Renal cortex interstitium (tissue), 11 donors: ENCODE measurements around the gene PLD1. TPM values are rescaled to one million over a fixed set of nuclear protein-coding genes. Genes with fewer than 3 reads are reported as not detected.
A peak's percentile ranks its signal among the peaks of the same experiment; 100 is the strongest.

Experiments used
- DNase-seq, 11 donors: peaks; one replicate each; pipeline ENCODE4 v3.0.0-alpha.2; 2013; ENCODE audit warnings: low read depth in 9 of 11, low spot score in 4 of 11; ENCODE audit errors: extremely low read depth in 1 of 11
- polyA plus RNA-seq, 3 donors: library from polyadenylated mRNA; unstranded; fragments of 120-200 nt; gene quantifications; one replicate each; pipeline ENCODE4 v1.2.1, GENCODE V29; 2013; ENCODE audit not compliant: insufficient read length in 3 of 3

The PLD1 gene
- polyA plus RNA-seq, 3 donors = 10.0 to 14.3 (median 11.4) TPM

GRCh38 chr3:171620825-171621434, 189.4 kb downstream of the PLD1 start:
- no peak for DNase-seq

- DNase-seq = no peak
Observed at GRCh38 chr3:171616798-171617197, 193.5 kb downstream of the PLD1 start.

GRCh38 chr3:171615686-171616085, 194.6 kb downstream of the PLD1 start:
- no peak for DNase-seq

GRCh38 chr3:171615281-171615680, 195.0 kb downstream of the PLD1 start:
- DNase-seq = no peak

DNA sequence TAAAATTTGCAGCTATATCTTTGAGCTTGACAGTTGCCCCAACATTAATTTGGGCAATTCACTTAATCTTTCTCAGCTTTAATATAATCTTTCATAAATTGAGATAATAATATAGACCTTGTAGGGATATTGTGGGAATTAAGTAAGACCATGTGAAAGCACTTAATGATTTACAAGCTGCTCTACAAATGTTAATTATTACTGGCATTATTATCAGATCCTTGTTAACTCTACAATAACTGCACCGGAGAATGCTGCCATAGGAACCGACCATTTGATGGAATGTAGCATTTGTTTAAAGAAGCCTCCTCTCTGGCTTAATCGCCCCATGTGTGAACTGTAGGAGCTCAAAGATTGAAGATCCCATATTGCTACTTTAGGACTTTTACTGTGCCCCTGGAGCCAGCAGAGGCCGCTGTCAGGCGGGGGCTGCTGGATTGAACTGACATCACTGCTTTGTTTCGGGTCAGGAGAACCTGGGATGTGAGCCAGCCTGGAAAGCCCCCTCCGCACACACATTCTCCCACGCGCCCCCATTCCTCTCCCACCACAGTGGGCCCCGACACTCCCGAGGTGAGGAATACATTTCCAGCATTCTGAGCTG, 195.9 kb downstream of the PLD1 start:
- DNase-seq = peak in 6 of 11 donors; percentile 21 to 44 (median 41)

DNA sequence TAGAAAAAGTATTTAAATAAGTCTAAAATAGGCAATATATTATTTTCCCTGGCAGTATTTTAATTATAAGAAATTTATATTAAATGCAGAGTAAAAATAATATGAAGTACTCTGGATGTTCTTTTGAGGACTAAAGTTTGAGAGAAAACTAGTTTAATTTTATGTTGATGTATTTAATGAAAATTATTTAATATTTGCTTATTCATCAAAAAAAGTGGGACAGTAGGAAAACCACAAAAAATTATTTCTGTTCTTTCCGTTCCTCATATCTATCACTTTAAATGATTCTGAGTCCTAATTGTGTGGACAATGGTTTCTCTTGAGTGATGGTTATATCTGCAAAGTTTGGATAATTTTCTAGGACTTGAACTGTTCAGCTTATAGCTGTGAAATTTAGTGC, 202.8 kb downstream of the PLD1 start:
- DNase-seq = no peak

DNA sequence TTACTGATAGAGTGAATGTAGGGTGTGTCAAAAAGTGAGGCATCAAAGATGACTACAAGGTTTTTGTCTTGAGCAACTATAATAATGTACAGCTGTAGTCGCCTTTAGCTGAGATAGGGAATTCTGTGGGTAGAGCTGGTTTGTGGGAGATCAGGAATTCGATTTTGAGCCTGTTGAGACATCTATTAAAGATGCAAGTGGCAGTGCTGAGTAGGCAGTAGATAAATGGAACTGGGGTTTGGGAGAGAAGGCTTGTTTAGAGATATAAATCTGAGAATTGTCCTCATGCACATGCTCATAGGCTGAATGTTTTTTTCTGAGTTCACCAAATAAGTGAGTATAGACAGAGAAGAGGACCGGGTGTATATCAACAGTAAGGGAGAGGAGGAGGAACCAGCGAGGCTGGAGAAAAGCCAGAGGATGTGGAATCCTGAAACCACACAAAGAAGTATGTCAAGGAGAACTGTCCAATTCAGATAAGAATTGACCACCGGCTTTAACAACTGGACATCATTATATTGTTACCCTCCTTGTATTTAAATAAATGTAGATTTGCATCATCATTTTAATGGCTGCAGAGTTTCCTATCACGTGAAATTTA, 204.0 kb downstream of the PLD1 start:
- DNase-seq = no peak

DNA sequence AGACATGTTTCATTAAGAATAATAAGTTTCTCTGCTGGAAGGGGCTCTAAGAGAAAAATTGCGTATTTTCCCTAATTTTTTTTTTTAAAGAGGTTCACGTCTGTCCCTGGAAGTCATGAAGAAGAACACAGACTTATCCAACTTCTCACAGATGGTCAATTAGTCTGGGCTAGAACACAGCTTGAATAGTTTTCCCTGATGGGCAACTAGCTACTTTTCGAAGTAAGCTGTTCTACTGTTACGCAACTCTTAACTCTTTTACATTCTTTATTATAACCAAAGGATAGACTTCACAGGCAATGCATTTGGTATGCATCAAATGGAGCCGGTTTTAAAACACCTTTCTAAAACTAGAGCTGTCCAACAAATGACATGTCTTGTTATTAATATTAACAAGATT, 205.9 kb downstream of the PLD1 start:
- DNase-seq = no peak

GRCh38 chr3:171602072-171602471, 208.2 kb downstream of the PLD1 start:
- no peak for DNase-seq

GRCh38 chr3:171600030-171600429, 210.3 kb downstream of the PLD1 start:
- DNase-seq = no peak

- no peak for DNase-seq
Observed at GRCh38 chr3:171598990-171599389, 211.3 kb downstream of the PLD1 start.

- no peak for DNase-seq
Observed at GRCh38 chr3:171592786-171593185, 217.5 kb downstream of the PLD1 start.

- DNase-seq = no peak
Observed at GRCh38 chr3:171591070-171591469, 219.2 kb downstream of the PLD1 start.

DNA sequence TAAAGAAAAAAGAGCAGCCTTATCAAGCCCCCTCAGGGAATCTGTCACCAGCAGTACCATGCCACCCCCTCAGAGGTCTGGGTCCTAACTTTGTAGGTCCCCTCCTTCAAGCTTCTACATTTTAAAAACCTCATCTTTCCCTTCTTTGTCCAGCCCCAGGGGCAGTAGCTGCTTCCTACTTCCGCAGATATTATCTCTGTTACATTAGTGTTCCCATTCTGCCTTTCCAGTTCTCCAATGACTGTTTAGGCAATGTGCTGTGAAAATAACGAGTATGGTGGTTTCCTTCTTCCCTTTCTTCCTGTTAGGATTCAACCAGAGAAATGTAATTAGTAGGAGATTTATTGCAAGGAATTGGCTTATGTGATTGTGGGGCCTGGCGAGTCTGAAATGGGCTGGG, 224.0 kb downstream of the PLD1 start:
- DNase-seq = no peak

DNA sequence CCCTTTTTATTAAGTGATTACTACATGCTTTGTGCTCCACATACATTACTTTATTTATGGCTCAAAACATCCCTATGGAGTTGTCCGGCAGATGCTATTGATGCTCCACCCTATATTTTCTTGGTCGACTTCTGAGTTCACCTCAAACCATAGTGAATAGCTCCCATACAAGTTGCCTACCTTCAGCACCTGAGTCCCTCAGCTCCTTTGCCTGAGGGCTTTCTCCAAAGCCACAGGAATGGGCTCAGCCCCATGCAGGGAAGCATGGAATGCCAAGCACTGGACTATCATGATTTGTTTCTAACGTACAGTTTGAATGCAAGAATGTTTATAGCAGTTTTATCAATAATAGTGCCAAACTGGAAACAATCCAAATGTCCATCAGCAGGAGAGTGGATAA, 225.2 kb downstream of the PLD1 start:
- DNase-seq = no peak

DNA sequence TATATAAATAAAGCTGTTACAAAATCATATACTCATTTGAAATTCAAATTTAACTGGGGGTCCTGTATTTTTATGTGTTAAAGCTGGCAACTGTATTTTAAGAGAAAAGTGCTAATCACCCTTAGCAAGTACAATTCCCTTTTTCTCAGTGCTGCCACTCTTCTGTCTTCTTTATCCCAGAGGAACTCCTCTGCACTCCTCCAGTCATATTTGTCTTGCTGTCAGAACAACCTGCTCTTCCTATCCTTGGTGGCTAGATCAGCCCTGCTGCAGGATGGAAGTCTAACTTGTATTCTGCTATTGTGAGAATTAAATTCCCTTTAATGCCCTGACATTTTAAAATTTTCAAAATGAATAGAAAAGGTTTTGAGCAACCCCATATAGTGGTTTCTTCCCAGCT, 226.2 kb downstream of the PLD1 start:
- DNase-seq = no peak

- no peak for DNase-seq
Observed at GRCh38 chr3:171574556-171575240, 235.6 kb downstream of the PLD1 start.

DNA sequence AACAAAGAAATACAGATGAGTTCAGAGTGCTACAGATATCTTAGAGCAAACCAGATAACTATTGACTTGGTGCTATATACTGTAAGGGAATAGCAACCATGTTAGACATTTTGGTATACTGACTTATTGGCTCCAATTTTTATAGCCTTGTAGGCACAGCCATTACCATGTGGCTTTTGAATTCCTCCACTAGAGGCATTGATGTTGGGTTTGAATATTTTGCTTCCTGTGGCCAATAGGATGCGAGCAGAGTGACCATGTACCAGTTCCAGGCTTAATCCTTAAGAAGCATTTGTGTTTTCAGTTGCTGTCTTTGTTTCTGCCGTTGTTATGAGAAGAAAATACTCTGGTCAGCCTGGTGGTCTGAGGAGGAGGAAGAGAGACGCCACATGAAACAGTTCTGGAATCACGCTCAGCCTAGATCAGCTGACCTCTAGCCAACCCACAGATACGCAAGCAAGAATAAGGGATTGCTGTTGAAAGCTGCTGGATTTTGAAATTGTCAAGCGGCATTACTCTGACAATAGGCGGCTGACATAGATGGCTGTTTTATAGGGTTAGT, 240.6 kb downstream of the PLD1 start:
- DNase-seq = no peak

- no peak for DNase-seq
Observed at GRCh38 chr3:171568766-171569165, 241.5 kb downstream of the PLD1 start.
